Cardiac muscle cell (in vitro differentiated cells and primary cell): Measurements from ENCODE around the gene JAML. TPM values are rescaled to one million over a fixed set of nuclear protein-coding genes. Genes with fewer than 3 reads are reported as not detected.

Experiments
- DNase-seq, 2 donors: peaks; one replicate each; pipeline versions ENCODE4 v3.0.0 to v3.0.0-alpha.2; 2010 to 2017; ENCODE audit warnings: low read depth in 1 of 2, low spot score in 1 of 2
- H3K27ac ChIP-seq: fragments of 200-600 bp; sonication (generic); 2 replicates; pipeline ENCODE4 v1.5.1; 2016
- H3K27me3 ChIP-seq: fragments of 200-600 bp; sonication (generic); 2 replicates; pipeline ENCODE4 v1.6.0; 2016; ENCODE audit warnings: control low read depth
- H3K36me3 ChIP-seq: fragments of 200-600 bp; sonication (generic); 2 replicates; pipeline ENCODE4 v1.5.1; 2016; ENCODE audit warnings: control low read depth
- H3K4me1 ChIP-seq: fragments of 200-600 bp; sonication (generic); 2 replicates; pipeline ENCODE4 v1.8.1; 2017; ENCODE audit warnings: low read depth, mild to moderate bottlenecking, mixed run types
- H3K4me3 ChIP-seq: fragments of 200-600 bp; sonication (generic); 2 replicates; pipeline ENCODE4 v1.5.1; 2016; ENCODE audit warnings: mild to moderate bottlenecking
- H3K9me3 ChIP-seq: fragments of 200-600 bp; sonication (generic); 2 replicates; pipeline ENCODE4 v1.5.1; 2017; ENCODE audit warnings: low read depth, mild to moderate bottlenecking, control low read depth
- polyA plus RNA-seq: library from polyadenylated mRNA; unstranded; fragments of >200 nt; fragmentation: Nextera tagmentation; extraction: Ambion mirVana; gene quantifications from 2 replicates; pipeline ENCODE4 v1.2.1, GENCODE V29; 2016
- total RNA-seq: library from RNA; depleted of rRNA; stranded (reverse); fragments of >200 nt; gene quantifications from 2 replicates; pipeline ENCODE4 v1.2.3, GENCODE V29; 2016
- TF ChIP-seq, protein P1 (sequence below): IDR thresholded peaks from 2 replicates; pipeline ENCODE4 v1.5.1; 2012; ENCODE audit warnings: low read depth, mild to moderate bottlenecking, low read length

Gene JAML
- total and polyA plus RNA-seq, 2 experiments from 2014 or later = not detected

DNA sequence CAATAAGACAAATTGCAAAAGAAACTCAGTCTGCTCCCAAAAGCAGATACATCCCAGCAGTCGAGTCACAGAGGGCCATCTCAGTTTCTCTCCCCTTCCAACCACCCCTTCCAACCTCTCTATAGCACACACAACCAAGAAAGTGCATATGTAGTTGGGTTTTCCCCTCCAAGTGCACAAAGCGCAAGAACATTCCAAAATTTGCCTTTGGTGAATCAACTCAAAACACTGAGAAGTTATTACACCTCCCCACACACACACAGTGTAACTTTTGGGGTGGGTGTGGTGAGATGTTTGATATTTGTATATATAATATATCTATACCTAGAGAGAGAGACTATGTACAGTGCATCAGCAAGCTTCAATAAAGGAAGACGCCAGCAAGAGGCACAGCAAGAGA, 62.0 kb downstream of the JAML start:
- Histone ChIP-seq H3K4me1 (no peaks in the 10 kb centered on the region), H3K36me3 (no peaks in the 10 kb centered on the region), H3K27me3 (peaks cover 79% of the 10 kb centered on the region), H3K9me3 (no peaks in the 10 kb centered on the region), H3K27ac (no peak overlapping the region), H3K4me3 (no peak overlapping the region)
- no peak for DNase-seq
- TF ChIP-seq, protein P1, sequence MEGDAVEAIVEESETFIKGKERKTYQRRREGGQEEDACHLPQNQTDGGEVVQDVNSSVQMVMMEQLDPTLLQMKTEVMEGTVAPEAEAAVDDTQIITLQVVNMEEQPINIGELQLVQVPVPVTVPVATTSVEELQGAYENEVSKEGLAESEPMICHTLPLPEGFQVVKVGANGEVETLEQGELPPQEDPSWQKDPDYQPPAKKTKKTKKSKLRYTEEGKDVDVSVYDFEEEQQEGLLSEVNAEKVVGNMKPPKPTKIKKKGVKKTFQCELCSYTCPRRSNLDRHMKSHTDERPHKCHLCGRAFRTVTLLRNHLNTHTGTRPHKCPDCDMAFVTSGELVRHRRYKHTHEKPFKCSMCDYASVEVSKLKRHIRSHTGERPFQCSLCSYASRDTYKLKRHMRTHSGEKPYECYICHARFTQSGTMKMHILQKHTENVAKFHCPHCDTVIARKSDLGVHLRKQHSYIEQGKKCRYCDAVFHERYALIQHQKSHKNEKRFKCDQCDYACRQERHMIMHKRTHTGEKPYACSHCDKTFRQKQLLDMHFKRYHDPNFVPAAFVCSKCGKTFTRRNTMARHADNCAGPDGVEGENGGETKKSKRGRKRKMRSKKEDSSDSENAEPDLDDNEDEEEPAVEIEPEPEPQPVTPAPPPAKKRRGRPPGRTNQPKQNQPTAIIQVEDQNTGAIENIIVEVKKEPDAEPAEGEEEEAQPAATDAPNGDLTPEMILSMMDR = no peak

DNA sequence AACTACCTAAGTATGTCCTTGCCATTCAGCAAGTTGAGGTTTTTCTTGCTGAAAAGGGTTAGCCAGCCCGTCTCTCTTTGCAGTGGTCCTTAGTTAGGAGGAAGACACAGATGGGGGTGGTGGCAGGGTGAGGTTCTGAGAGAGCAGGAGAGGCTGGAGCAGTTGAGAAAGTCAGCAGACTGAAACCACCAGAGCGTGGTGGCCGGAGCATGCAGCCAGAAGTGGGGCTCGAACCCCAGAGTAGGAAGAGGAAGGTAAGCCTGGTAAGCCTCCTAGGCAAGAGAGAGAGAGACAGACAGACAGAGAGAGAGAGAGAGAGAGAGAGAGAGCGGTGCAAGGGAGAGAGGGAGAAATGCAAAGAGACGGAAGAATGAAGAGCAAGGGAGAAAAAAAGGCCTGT, 63.0 kb downstream of the JAML start:
- Histone ChIP-seq H3K4me1 (no peaks in the 10 kb centered on the region), H3K27me3 (peaks cover 79% of the 10 kb centered on the region), H3K9me3 (no peaks in the 10 kb centered on the region), H3K36me3 (no peaks in the 10 kb centered on the region), H3K27ac (no peak overlapping the region), H3K4me3 (no peak overlapping the region)
- no peak for DNase-seq
- TF ChIP-seq, protein P1 = no peak

DNA sequence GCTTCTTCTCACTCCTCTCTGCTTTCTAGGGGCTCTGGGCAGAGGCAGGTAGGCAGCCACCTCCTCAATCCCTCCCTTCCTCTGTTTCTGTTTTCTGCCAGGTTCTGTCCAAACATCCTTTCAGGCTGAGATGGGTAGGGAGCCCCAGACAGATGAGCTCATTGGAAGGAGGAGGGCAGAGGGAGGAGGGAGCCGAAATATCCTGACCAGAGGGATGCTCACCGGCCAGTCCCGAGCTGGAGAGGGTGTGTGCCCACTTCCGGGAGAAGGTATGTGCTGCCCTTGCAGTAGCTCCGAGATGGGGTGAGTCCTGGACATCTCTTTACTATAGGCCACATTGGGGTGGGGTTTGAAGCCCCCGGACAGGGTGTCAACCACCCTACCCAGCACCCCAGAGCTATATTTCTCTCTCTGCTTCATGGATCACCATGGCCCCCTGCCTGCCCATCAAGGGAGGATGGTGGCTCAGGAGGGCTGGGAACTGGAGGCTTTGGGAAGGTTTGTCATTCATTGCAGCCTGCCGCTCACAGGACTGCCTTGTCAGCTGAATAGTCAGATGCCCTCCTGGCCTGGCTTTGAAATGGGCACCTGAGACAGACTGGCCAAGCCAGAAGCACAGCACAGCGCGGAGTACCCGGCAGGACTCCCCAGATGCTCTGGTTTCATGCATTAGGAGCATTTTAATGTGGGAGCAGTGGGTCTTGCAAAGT, 67.5 kb downstream of the JAML start:
- H3K27ac ChIP-seq = no peak overlapping the region
- no peaks in the 10 kb centered on the region for H3K9me3 ChIP-seq
- TF ChIP-seq, protein P1 = no peak
- H3K4me3 ChIP-seq = no peak overlapping the region
- DNase-seq = no peak
- no peaks in the 10 kb centered on the region for H3K4me1 ChIP-seq
- no peaks in the 10 kb centered on the region for H3K36me3 ChIP-seq
- peaks cover 99% of the 10 kb centered on the region for H3K27me3 ChIP-seq

DNA sequence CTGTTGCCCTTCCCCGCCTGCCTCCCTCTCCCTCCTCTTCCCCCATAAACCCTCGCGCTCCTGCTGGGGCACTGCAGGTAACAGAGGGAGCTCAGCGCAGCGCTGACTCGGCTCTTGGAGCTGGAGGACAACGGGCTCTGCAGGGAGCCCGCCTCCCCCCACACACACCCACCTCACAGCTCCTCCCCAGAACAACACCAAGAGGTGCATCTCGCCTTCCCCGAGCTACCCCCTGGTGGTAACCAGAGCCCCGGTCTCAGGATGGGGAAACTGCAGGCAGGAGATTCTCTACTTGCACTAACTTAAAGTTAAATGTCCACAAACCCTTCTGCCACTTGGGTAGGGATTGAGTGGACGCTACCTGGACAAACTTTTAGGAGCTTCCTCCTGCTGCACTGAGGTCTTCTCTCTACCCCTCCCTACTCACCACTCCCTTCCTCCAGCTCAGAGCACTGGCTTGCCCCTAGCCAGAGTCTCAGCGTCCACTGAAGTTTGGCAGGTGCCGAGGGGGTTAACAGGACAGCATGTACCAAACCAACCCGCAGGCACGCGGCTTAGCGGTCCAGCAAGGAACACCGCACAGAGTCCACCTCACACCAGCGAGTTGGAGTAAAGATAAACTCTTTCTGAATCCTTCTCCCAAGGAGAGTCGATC, 68.2 kb downstream of the JAML start:
- no peaks in the 10 kb centered on the region for H3K36me3 ChIP-seq
- H3K27ac ChIP-seq = no peak overlapping the region
- no peaks in the 10 kb centered on the region for H3K9me3 ChIP-seq
- H3K4me1 ChIP-seq = no peaks in the 10 kb centered on the region
- DNase-seq = no peak
- H3K27me3 ChIP-seq = peaks cover 99% of the 10 kb centered on the region
- TF ChIP-seq, protein P1 = peak; percentile 15
- no peak overlapping the region for H3K4me3 ChIP-seq

DNA sequence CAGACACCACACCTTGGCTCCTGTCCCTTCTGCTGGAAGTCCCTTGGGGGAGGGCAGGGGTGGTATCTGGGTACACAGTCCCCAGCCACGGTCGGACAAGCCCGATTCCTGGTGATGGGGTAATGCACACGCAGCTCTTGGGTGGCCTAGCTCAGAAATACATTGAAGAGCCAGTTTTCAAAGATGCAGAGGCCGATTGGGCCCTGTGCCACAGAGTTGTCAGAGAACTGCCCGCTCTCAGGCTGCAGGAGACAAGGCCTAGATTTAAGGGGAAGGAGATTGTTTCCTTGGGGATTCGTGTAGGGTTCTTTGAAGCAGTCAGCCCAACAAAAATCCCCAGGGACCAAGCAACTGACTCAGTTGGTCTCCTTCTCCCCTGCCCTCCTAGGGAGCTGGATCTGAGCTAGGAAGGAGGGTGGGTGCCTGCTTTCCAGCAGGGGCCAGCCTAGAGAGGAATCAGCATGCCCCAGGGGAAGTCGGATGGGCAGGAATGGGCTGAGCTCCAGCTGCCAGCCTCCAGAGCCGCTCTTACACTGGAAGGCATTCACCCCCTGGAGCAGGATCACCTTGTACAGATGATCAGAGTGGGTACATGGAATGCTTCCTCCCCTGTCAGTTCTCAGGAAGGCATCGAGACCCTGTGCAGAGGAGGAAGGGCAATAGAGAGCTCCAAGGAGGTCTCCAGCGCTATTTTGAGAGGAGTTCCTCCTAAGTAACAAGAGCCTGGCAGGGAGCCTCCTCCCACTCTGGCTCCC, 68.9 kb downstream of the JAML start:
- H3K4me1 ChIP-seq = no peaks in the 10 kb centered on the region
- H3K27me3 ChIP-seq = peaks cover 99% of the 10 kb centered on the region
- H3K36me3 ChIP-seq = no peaks in the 10 kb centered on the region
- H3K9me3 ChIP-seq = no peaks in the 10 kb centered on the region
- H3K27ac ChIP-seq = no peak overlapping the region
- DNase-seq = no peak
- TF ChIP-seq, protein P1 = no peak
- H3K4me3 ChIP-seq = no peak overlapping the region
